Keratinocyte (primary cell): Measurements from ENCODE around the gene IRX3.

Source experiments
- CTCF ChIP-seq, 3 experiments: IDR thresholded peaks in 1 of 3; conservative IDR thresholded peaks in 1 of 3; optimal IDR thresholded peaks in 1 of 3; 2 replicates in 2 of 3; 3 replicates in 1 of 3; pipeline versions ENCODE3 to v1.5.1; 2011; ENCODE audit warnings: low read length in 3 of 3, mild to moderate bottlenecking in 3 of 3, moderate library complexity in 2 of 3, control low read depth in 1 of 3, inconsistent platforms in 1 of 3; ENCODE audit not compliant: insufficient read depth in 2 of 3; ENCODE audit errors: extremely low read depth in 1 of 3
- EZH2 ChIP-seq: IDR thresholded peaks from one replicate; pipeline ENCODE4 v1.6.1; 2012; ENCODE audit warnings: inconsistent platforms, mild to moderate bottlenecking, low read length, moderate library complexity

DNA sequence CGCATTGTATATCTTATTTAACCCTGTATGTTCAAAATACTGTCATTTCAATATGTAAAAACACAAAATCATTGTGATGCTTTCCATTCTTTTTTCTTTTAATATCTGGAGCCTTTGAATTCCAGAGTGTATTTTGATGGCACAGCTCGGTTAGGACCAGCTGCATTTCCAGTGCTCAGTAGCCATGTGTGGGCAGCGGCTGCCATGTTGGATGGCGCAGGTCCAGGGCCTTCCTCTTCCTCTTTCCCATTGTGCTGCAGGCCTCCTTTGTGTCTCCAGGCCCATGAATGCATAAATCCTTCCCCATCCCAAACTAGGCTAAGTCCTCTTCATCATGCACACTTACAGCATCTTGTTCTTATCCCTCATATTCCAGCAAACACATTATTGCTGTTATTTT lies 13.0 kb downstream of the IRX3 start:
- TF ChIP-seq CTCF (optimal IDR thresholded peaks at IDR 0.05 in 1 of 3, IDR thresholded peaks at IDR 0.05 in 1 of 3, conservative IDR thresholded peaks at IDR 0.05 in 1 of 3; ENCODE audit: extremely low read depth in 1 of 3, insufficient read depth in 2 of 3, low read length in 3 of 3) (no peak), EZH2 (no peak)
